B cell (primary cell): Measurements from ENCODE around the gene POLA2. TPM values are rescaled to one million over a fixed set of nuclear protein-coding genes. Genes with fewer than 3 reads are reported as not detected.

ENCODE experiments used
- ATAC-seq: fragments of 200-7000 bp; cut with Tn5 transposase; one replicate; pipeline ENCODE4 v1.10.0; 2021; ENCODE audit warnings: low read depth, mild to moderate bottlenecking, moderate number of reproducible peaks, moderate library complexity
- CTCF ChIA-PET: fragments of 350-600 bp; sonication (Branson Sonifier 250); formaldehyde crosslinking; loops from one replicate; lab custom pipeline; 2021; ENCODE audit warnings: antibody characterized with exemption, inconsistent platforms; lab: Charles Lee
- POLR2A ChIA-PET: fragments of 350-600 bp; sonication (Branson Sonifier 250); formaldehyde crosslinking; loops from one replicate; lab custom pipeline; 2021; ENCODE audit warnings: antibody characterized with exemption; lab: Charles Lee
- DNase-seq: peaks from one replicate; pipeline ENCODE4 v3.0.0; 2013
- H2AFZ ChIP-seq: 2 replicates; pipeline ENCODE4 v1.6.1; 2012; ENCODE audit warnings: mild to moderate bottlenecking, low read depth, low read length; ENCODE audit not compliant: insufficient read depth, poor library complexity, severe bottlenecking
- H3K27ac ChIP-seq, 2 donors: 1 replicate in 1 of 2; 2 replicates in 1 of 2; pipeline ENCODE4 v1.5.1; 2012 to 2013; ENCODE audit warnings: low read length in 2 of 2, mild to moderate bottlenecking in 2 of 2, moderate library complexity in 1 of 2
- H3K27me3 ChIP-seq, 4 experiments: fragments of 200-600 bp in 1 of 4; sonication (generic) in 1 of 4; replicated peaks in 1 of 4; 1 replicate in 2 of 4; 2 replicates in 2 of 4; pipeline versions ENCODE4 v1.6.1 to v1.7.0; 2013 to 2016; ENCODE audit warnings: low read length in 3 of 4, mild to moderate bottlenecking in 2 of 4, mixed read lengths in 1 of 4, moderate library complexity in 1 of 4; ENCODE audit not compliant: insufficient read depth in 4 of 4, control insufficient read depth in 3 of 4; ENCODE audit errors: control extremely low read depth in 1 of 4
- H3K36me3 ChIP-seq, 2 experiments: replicated peaks in 1 of 2; 1 replicate in 1 of 2; 2 replicates in 1 of 2; pipeline versions ENCODE4 v1.6.1 to v1.7.1; 2013; ENCODE audit warnings: low read length in 1 of 2; ENCODE audit not compliant: insufficient read depth in 2 of 2, control insufficient read depth in 1 of 2; ENCODE audit errors: control extremely low read depth in 1 of 2, extremely low read depth in 1 of 2
- H3K4me1 ChIP-seq, 2 donors: fragments of 200-600 bp in 1 of 2; sonication (generic) in 1 of 2; 1 replicate in 1 of 2; 2 replicates in 1 of 2; pipeline versions ENCODE4 v1.5.1 to v1.6.1; 2013 to 2017; ENCODE audit warnings: low read length in 2 of 2; ENCODE audit not compliant: control insufficient read depth in 2 of 2, insufficient read depth in 2 of 2
- H3K4me2 ChIP-seq: replicated peaks from 2 replicates; pipeline ENCODE3; 2012; ENCODE audit warnings: mild to moderate bottlenecking, low read depth, low read length; ENCODE audit not compliant: poor library complexity, severe bottlenecking
- H3K4me3 ChIP-seq, 5 experiments: fragments of 200-600 bp in 1 of 5; sonication (generic) in 1 of 5; 1 replicate in 3 of 5; 2 replicates in 2 of 5; pipeline versions ENCODE4 v1.5.1 to v1.7.0; 2011 to 2016; ENCODE audit warnings: low read length in 4 of 5, mild to moderate bottlenecking in 4 of 5, low read depth in 2 of 5, control low read depth in 1 of 5, moderate library complexity in 1 of 5; ENCODE audit not compliant: insufficient read depth in 1 of 5; ENCODE audit errors: control extremely low read depth in 1 of 5, extremely low read depth in 1 of 5
- H3K79me2 ChIP-seq: fragments of 200-600 bp; sonication (generic); one replicate; pipeline ENCODE4 v1.6.0; 2016; ENCODE audit warnings: low read length; ENCODE audit not compliant: control insufficient read depth, insufficient read depth
- H3K9ac ChIP-seq: fragments of 200-600 bp; sonication (generic); 2 replicates; pipeline ENCODE4 v1.6.1; 2017; ENCODE audit warnings: mild to moderate bottlenecking, low read length, moderate library complexity
- H3K9me3 ChIP-seq, 3 donors: one replicate each; pipeline versions ENCODE4 v1.6.1 to v1.7.1; 2013; ENCODE audit warnings: low read length in 2 of 3; ENCODE audit not compliant: control insufficient read depth in 2 of 3, insufficient read depth in 1 of 3; ENCODE audit errors: control extremely low read depth in 1 of 3
- H4K20me1 ChIP-seq: 2 replicates; pipeline ENCODE4 v1.6.0; 2012; ENCODE audit warnings: mild to moderate bottlenecking, low read length; ENCODE audit not compliant: insufficient read depth, control insufficient read depth, poor library complexity, severe bottlenecking
- H3K27ac Mint-ChIP-seq: one replicate; pipeline ENCODE4 v1.8.0; 2021; ENCODE audit warnings: mixed read lengths
- H3K27me3 Mint-ChIP-seq: one replicate; pipeline ENCODE4 v1.8.0; 2021; ENCODE audit warnings: mixed read lengths
- H3K4me1 Mint-ChIP-seq: one replicate; pipeline ENCODE4 v1.8.0; 2021; ENCODE audit warnings: mixed read lengths
- H3K4me3 Mint-ChIP-seq: one replicate; pipeline ENCODE4 v1.8.0; 2021; ENCODE audit warnings: mixed read lengths
- H3K9me3 Mint-ChIP-seq: one replicate; pipeline ENCODE4 v1.8.0; 2022; ENCODE audit warnings: mixed read lengths; ENCODE audit not compliant: insufficient read depth
- EZH2 ChIP-seq: IDR thresholded peaks from 2 replicates; pipeline ENCODE4 v1.6.1; 2012; ENCODE audit warnings: borderline replicate concordance, low read depth, mild to moderate bottlenecking, moderate library complexity, low read length; ENCODE audit not compliant: insufficient read depth, poor library complexity, severe bottlenecking
- WGBS: methylation state at CpG from one replicate; pipeline ENCODE4 v1.1.5; 2013; ENCODE audit warnings: missing lambda C conversion rate; ENCODE audit not compliant: insufficient coverage; 5-methylcytosine and 5-hydroxymethylcytosine counted together
- intact Hi-C: fragments of 100-400 bp; cut with micrococcal nuclease; formaldehyde crosslinking; loops from one replicate; pipeline ENCODE4 v1.10.0; 2022
- polyA plus RNA-seq: library from polyadenylated mRNA; depleted of rRNA; stranded (reverse); fragments of >200 nt; gene quantifications from 2 replicates; pipeline ENCODE4 v1.2.3, GENCODE V29; 2012
- total RNA-seq, 2 donors: library from RNA; stranded (reverse); fragments of 120-200 nt in 1 of 2; gene quantifications; 1 replicate in 1 of 2; 2 replicates in 1 of 2; pipeline versions ENCODE4 v1.2.3 to v1.2.4, GENCODE V29; 2013 to 2022
- TF ChIP-seq, protein P1 (sequence below): fragments of 200-600 bp; IDR thresholded peaks from one replicate; pipeline ENCODE4 v1.8.0; 2022; ENCODE audit warnings: antibody characterized with exemption, mild to moderate bottlenecking

POLA2 gene
- total and polyA plus RNA-seq, 2 donors (not counting 1 experiment from before 2014, with no cell fraction given), result 13.0 to 28.7 TPM

DNA sequence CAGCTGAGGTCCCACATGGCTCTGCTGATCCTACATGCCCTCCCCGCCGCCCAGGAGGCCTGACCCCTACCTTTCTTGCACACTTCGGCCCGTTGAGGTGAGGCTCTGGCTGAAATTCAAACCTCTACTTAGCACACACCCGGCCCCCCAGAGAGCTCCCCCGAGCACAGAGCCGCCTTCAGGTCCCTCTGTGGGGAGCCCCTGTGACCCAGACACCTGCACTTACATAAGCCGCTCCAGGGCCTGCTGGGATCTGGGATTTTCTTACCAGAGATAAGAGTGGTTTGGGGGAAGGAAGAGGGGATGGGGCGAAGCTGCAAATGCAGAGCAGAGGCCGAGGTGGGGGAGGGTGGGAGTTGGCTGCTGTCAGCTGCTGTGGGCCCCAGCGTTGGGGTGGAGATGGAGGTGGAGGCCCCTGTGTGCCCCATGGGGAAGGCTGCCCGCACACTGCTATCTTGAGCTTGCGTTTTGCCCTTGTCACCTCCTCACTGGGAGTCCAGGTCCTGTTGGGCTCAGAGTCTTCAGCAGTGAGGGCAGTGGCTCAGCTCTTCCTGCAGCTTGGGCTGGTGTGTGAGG, 49.4 kb upstream of the POLA2 start:
- no peaks in the 10 kb centered on the region for H3K9me3 Mint-ChIP-seq
- Histone ChIP-seq H3K4me3 (no peak overlapping the region), H3K9me3 (no peaks in the 10 kb centered on the region), H3K27ac (no peak overlapping the region), H3K9ac (no peak overlapping the region), H2AFZ (no peak overlapping the region), H3K36me3 (peaks cover 0 to 43% of the 10 kb centered on the region in 2 experiments), H3K79me2 (no peaks in the 10 kb centered on the region), H4K20me1 (no peaks in the 10 kb centered on the region), H3K4me1 (peaks cover 8 to 13% of the 10 kb centered on the region in 2 donors), H3K4me2 (no peak overlapping the region), H3K27me3 (no peaks in the 10 kb centered on the region)
- no peak overlapping the region for H3K27ac Mint-ChIP-seq
- CTCF ChIA-PET, result interaction anchor here (0.6 to 1.0 kb wide), 2 partner anchors 102 to 573 kb away, joined by 3 to 4 read pairs; partner anchors contain the start of gene CDC42EP2
- POLR2A ChIA-PET, result no interaction called here
- ATAC-seq (no peak), DNase-seq (no peak)
- H3K27me3 Mint-ChIP-seq, result no peaks in the 10 kb centered on the region
- WGBS, result 27% methylated on average over 11 of the region's 13 CpGs
- no peak overlapping the region for H3K4me3 Mint-ChIP-seq
- intact Hi-C loops, result no loop called here
- TF ChIP-seq EZH2, result no peak
- TF ChIP-seq, protein P1, sequence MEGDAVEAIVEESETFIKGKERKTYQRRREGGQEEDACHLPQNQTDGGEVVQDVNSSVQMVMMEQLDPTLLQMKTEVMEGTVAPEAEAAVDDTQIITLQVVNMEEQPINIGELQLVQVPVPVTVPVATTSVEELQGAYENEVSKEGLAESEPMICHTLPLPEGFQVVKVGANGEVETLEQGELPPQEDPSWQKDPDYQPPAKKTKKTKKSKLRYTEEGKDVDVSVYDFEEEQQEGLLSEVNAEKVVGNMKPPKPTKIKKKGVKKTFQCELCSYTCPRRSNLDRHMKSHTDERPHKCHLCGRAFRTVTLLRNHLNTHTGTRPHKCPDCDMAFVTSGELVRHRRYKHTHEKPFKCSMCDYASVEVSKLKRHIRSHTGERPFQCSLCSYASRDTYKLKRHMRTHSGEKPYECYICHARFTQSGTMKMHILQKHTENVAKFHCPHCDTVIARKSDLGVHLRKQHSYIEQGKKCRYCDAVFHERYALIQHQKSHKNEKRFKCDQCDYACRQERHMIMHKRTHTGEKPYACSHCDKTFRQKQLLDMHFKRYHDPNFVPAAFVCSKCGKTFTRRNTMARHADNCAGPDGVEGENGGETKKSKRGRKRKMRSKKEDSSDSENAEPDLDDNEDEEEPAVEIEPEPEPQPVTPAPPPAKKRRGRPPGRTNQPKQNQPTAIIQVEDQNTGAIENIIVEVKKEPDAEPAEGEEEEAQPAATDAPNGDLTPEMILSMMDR, result no peak
- peaks cover 7% of the 10 kb centered on the region for H3K4me1 Mint-ChIP-seq

DNA sequence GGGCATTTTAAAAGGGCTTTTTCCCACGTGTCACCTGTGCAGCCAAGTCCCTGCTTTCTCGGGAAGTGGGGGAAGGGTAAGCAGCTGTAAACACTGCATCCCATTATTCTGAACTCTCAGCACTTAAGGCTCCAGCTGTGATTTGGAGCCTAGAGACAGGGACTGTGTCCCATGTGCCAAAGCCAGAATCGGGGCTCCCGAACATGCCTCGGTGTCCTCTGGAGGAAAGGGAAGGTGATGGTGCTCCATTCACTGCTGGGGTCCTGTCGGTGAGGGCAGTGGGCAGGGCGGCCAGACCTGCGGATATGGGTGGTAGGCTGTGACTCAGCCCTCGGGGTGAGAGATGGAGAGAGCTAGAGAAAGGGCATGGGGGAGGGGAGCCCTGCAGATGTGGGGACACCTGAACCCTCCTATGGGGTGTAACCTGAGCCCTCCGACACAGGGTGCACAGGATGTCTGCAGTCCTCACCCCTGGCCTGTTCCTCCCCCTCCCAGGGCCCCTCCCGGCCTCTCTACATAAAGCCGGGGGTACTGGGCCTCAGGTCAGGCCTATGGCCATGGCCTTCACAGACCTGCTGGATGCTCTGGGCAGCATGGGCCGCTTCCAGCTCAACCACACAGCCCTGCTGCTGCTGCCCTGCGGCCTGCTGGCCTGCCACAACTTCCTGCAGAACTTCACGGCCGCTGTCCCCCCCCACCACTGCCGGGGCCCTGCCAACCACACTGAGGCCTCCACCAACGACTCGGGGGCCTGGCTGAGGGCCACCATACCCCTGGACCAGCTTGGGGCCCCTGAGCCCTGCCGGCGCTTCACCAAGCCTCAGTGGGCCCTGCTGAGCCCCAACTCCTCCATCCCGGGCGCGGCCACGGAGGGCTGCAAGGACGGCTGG, 48.2 kb upstream of the POLA2 start:
- ATAC-seq, result no peak
- peak overlapping the region; percentile 64 for H3K4me2 ChIP-seq
- peak overlapping the region; percentile 22 for H3K9ac ChIP-seq
- intact Hi-C loops, result no loop called here
- 26% methylated on average over 23 of the region's 26 CpGs for WGBS
- H3K36me3 ChIP-seq, result peaks cover 0 to 34% of the 10 kb centered on the region in 2 experiments
- Mint-ChIP-seq H3K27ac (peak overlapping the region; percentile 71), H3K4me1 (peaks cover 7% of the 10 kb centered on the region), H3K9me3 (no peaks in the 10 kb centered on the region), H3K4me3 (no peak overlapping the region), H3K27me3 (no peaks in the 10 kb centered on the region)
- no peaks in the 10 kb centered on the region for H3K9me3 ChIP-seq
- no peaks in the 10 kb centered on the region for H3K79me2 ChIP-seq
- H2AFZ ChIP-seq, result peak overlapping the region; percentile 44
- peak overlapping the region in 1 of 5 experiments; percentile 9 for H3K4me3 ChIP-seq
- no peak for TF ChIP-seq EZH2
- TF ChIP-seq, protein P1, result no peak
- peak; percentile 26 for DNase-seq
- no peaks in the 10 kb centered on the region for H4K20me1 ChIP-seq
- ChIA-PET CTCF (no interaction called here), POLR2A (no interaction called here)
- H3K27me3 ChIP-seq, result no peaks in the 10 kb centered on the region
- H3K4me1 ChIP-seq, result peaks cover 8 to 13% of the 10 kb centered on the region in 2 donors
- no peak overlapping the region for H3K27ac ChIP-seq
